HCT116 (cell line): ENCODE measurements around the gene FAM227A. TPM values are rescaled to one million over a fixed set of nuclear protein-coding genes. Genes with fewer than 3 reads are reported as not detected.
"Not testable (repeated sequence)": the region's sequence is repeated elsewhere in the genome, so short reads cannot be mapped to it uniquely, and the experiment has no call there.

Experiments used
- ATAC-seq: fragments of 200-7000 bp; cut with Tn5 transposase; 2 replicates; pipeline ENCODE4 v1.9.1; 2020; ENCODE audit warnings: mild to moderate bottlenecking, moderate library complexity
- BruUV-seq: library from RNA; stranded (reverse); fragments of 400-500 nt; replicated peaks from 2 replicates; lab custom pipeline; 2021; lab: Mats Ljungman, UMichigan
- CTCF ChIA-PET: fragments of 300-600 bp; sonication (Branson Sonifier 250); formaldehyde crosslinking; loops from one replicate; lab custom pipeline; 2021; ENCODE audit warnings: antibody characterized with exemption; lab: Charles Lee
- POLR2A ChIA-PET: fragments of 300-600, 350-600 bp; sonication (Branson Sonifier 250); formaldehyde crosslinking; loops from one replicate; lab custom pipeline; 2021; ENCODE audit warnings: antibody characterized with exemption; lab: Charles Lee
- RAD21 ChIA-PET, 2 experiments: fragments of 300-600 bp; sonication (Branson Sonifier 250); formaldehyde crosslinking; loops; one replicate each; lab custom pipeline; 2023; ENCODE audit warnings: low total read pairs in 2 of 2; ENCODE audit not compliant: uncharacterized antibody in 2 of 2, unreplicated experiment in 2 of 2, low non-redundant PET in 1 of 2; lab: Charles Lee
- DNase-seq: peaks from one replicate; pipeline ENCODE4 v3.0.0-alpha.2; 2010; ENCODE audit warnings: low read depth, low spot score
- H2AFZ ChIP-seq: fragments of 200-600 bp; shearing (Covaris generic), sonication (generic); 2 replicates; pipeline ENCODE4 v1.6.1; 2017; ENCODE audit warnings: low read depth, mixed run types, mixed read lengths, antibody characterized with exemption, low read length; ENCODE audit not compliant: poor library complexity, severe bottlenecking
- H3K27ac ChIP-seq: 2 replicates; pipeline ENCODE4 v1.5.1; 2012; ENCODE audit warnings: low read depth, low read length
- H3K27me3 ChIP-seq: fragments of 200-600 bp; sonication (generic); 2 replicates; pipeline ENCODE4 v1.6.1; 2016; ENCODE audit warnings: mixed run types, low read length, mixed read lengths; ENCODE audit not compliant: insufficient read depth
- H3K36me3 ChIP-seq, 2 experiments: fragments of 200-500 bp in 1 of 2; fragments of 200-600 bp in 1 of 2; sonication (Bioruptor generic) in 1 of 2; sonication (generic) in 1 of 2; 2 replicates each; pipeline versions ENCODE4 v1.5.1 to v1.6.1; 2014 to 2016; ENCODE audit warnings: low read length in 2 of 2, inconsistent platforms in 1 of 2, mixed read lengths in 1 of 2, mixed run types in 1 of 2; ENCODE audit not compliant: insufficient read depth in 2 of 2, control insufficient read depth in 1 of 2
- H3K4me1 ChIP-seq, 2 experiments: fragments of 200-600 bp in 1 of 2; sonication (generic) in 1 of 2; 2 replicates each; pipeline versions ENCODE4 v1.5.1 to v1.6.1; 2012 to 2017; ENCODE audit warnings: low read length in 2 of 2, inconsistent platforms in 1 of 2, mild to moderate bottlenecking in 1 of 2, mixed read lengths in 1 of 2, mixed run types in 1 of 2, moderate library complexity in 1 of 2; ENCODE audit not compliant: insufficient read depth in 2 of 2, control insufficient read depth in 1 of 2
- H3K4me2 ChIP-seq: fragments of 200-600 bp; sonication (generic); 2 replicates; pipeline ENCODE4 v1.6.1; 2017; ENCODE audit warnings: mixed run types, low read length, mixed read lengths
- H3K4me3 ChIP-seq, 2 experiments: fragments of 200-600 bp in 1 of 2; sonication (generic) in 1 of 2; replicated peaks in 1 of 2; 2 replicates each; pipeline ENCODE4 v1.5.1; 2011 to 2016; ENCODE audit warnings: low read length in 2 of 2, control low read depth in 1 of 2, low read depth in 1 of 2, mild to moderate bottlenecking in 1 of 2, mixed read lengths in 1 of 2, mixed run types in 1 of 2
- H3K79me2 ChIP-seq: fragments of 200-600 bp; sonication (generic); 2 replicates; pipeline ENCODE4 v1.6.1; 2017; ENCODE audit warnings: mild to moderate bottlenecking, mixed run types, low read length, moderate library complexity, mixed read lengths; ENCODE audit not compliant: insufficient read depth
- H3K9ac ChIP-seq: fragments of 200-600 bp; sonication (generic); 2 replicates; pipeline ENCODE4 v1.6.1; 2016; ENCODE audit warnings: low read length, mixed read lengths
- H3K9me2 ChIP-seq: fragments of 200-600 bp; sonication (generic), shearing (Covaris generic); 2 replicates; pipeline ENCODE4 v1.6.1; 2017; ENCODE audit warnings: mixed run types, mild to moderate bottlenecking, moderate library complexity; ENCODE audit not compliant: insufficient read depth
- H3K9me3 ChIP-seq, 2 experiments: fragments of 200-500 bp in 1 of 2; fragments of 200-600 bp in 1 of 2; sonication (Bioruptor generic) in 1 of 2; sonication (generic) in 1 of 2; 2 replicates each; pipeline ENCODE4 v1.6.1; 2014 to 2017; ENCODE audit warnings: low read length in 2 of 2, mixed read lengths in 2 of 2, inconsistent platforms in 1 of 2, low read depth in 1 of 2, mild to moderate bottlenecking in 1 of 2, mixed run types in 1 of 2, moderate library complexity in 1 of 2; ENCODE audit not compliant: control insufficient read depth in 1 of 2, insufficient read depth in 1 of 2
- H4K20me1 ChIP-seq: fragments of 200-600 bp; sonication (generic), shearing (Covaris generic); 2 replicates; pipeline ENCODE4 v1.6.1; 2017; ENCODE audit warnings: mixed run types, mild to moderate bottlenecking, moderate library complexity; ENCODE audit not compliant: insufficient read depth
- ATF3 ChIP-seq: IDR thresholded peaks from 2 replicates; pipeline ENCODE4 v1.6.1; 2012
- CBX3 ChIP-seq: IDR thresholded peaks from 2 replicates; pipeline ENCODE4 v1.6.1; 2012; ENCODE audit warnings: low read depth
- CEBPB ChIP-seq: IDR thresholded peaks from 2 replicates; pipeline ENCODE4 v1.6.1; 2012; ENCODE audit warnings: low read depth
- EGR1 ChIP-seq: IDR thresholded peaks from 2 replicates; pipeline ENCODE4 v1.6.1; 2012; ENCODE audit warnings: low read depth
- ELF1 ChIP-seq: IDR thresholded peaks from 2 replicates; pipeline ENCODE4 v1.6.1; 2012; ENCODE audit warnings: low read depth, borderline replicate concordance
- EZH2phosphoT487 ChIP-seq: fragments of 200-600 bp; IDR thresholded peaks from 2 replicates; pipeline ENCODE4 v1.6.1; 2018; ENCODE audit warnings: antibody characterized with exemption, borderline replicate concordance
- JUND ChIP-seq: IDR thresholded peaks from 2 replicates; pipeline ENCODE4 v1.6.1; 2012
- MAX ChIP-seq: IDR thresholded peaks from 2 replicates; pipeline ENCODE4 v1.6.1; 2012
- POLR2A ChIP-seq: IDR thresholded peaks from 2 replicates; pipeline ENCODE4 v1.7.0; 2011; ENCODE audit warnings: borderline replicate concordance; ENCODE audit not compliant: insufficient read depth, insufficient read length; ENCODE audit errors: extremely low read depth
- POLR2AphosphoS5 ChIP-seq: IDR thresholded peaks from 2 replicates; pipeline ENCODE4 v1.6.1; 2011; ENCODE audit warnings: mild to moderate bottlenecking, low read depth, low read length, moderate library complexity
- RAD21 ChIP-seq: IDR thresholded peaks from 2 replicates; pipeline ENCODE4 v1.6.1; 2012; ENCODE audit warnings: low read depth, mild to moderate bottlenecking
- SIN3A ChIP-seq: IDR thresholded peaks from 2 replicates; pipeline ENCODE4 v1.6.1; 2012; ENCODE audit warnings: low read depth
- SP1 ChIP-seq: IDR thresholded peaks from 2 replicates; pipeline ENCODE4 v1.6.1; 2012; ENCODE audit warnings: low read depth
- SRF ChIP-seq: IDR thresholded peaks from 2 replicates; pipeline ENCODE4 v1.6.1; 2012; ENCODE audit warnings: low read depth
- TCF7L2 ChIP-seq: IDR thresholded peaks from 2 replicates; pipeline ENCODE4 v1.7.0; 2011; ENCODE audit warnings: borderline replicate concordance, inconsistent platforms; ENCODE audit not compliant: insufficient read depth, insufficient read length; ENCODE audit errors: extremely low read depth
- YY1 ChIP-seq: IDR thresholded peaks from 2 replicates; pipeline ENCODE4 v1.6.1; 2011; ENCODE audit warnings: low read length, low read depth, moderate library complexity, mild to moderate bottlenecking; ENCODE audit not compliant: insufficient replicate concordance; ENCODE audit errors: extremely low read depth
- ZBTB33 ChIP-seq: IDR thresholded peaks from 2 replicates; pipeline ENCODE4 v1.6.1; 2011; ENCODE audit warnings: mild to moderate bottlenecking, low read length, moderate library complexity; ENCODE audit not compliant: insufficient replicate concordance; ENCODE audit errors: extremely low read depth
- ZFX ChIP-seq: fragments of 450-650 bp; IDR thresholded peaks from 2 replicates; pipeline ENCODE4 v1.6.1; 2017
- ZNF274 ChIP-seq: fragments of 200-500 bp; sonication (Bioruptor generic); IDR thresholded peaks from 2 replicates; pipeline ENCODE4 v1.6.1; 2014; ENCODE audit warnings: mild to moderate bottlenecking, low read depth, low read length, inconsistent platforms
- intact Hi-C: fragments of 100-400 bp; cut with micrococcal nuclease; formaldehyde crosslinking; loops from 2 replicates; pipeline ENCODE4 v1.10.0; 2022
- total RNA-seq: library from RNA; stranded (reverse); gene quantifications from one replicate; pipeline ENCODE4 v1.2.1, GENCODE V29; 2021; ENCODE audit not compliant: unreplicated experiment

The FAM227A gene
- total RNA-seq, 1 experiment from 2014 or later, result 3.9 TPM

- TF ChIP-seq ATF3, result no peak
- TF ChIP-seq ELF1, result no peak
- no peak for TF ChIP-seq EGR1
- no peak for TF ChIP-seq CBX3
- no peak for TF ChIP-seq SP1
- TF ChIP-seq SRF, result no peak
Measured at GRCh38 chr22:38618682-38619081, 37.5 kb downstream of the FAM227A start (continued).

- Histone ChIP-seq H3K79me2 (no peaks in the 10 kb centered on the region), H2AFZ (no peak overlapping the region), H3K9me2 (no peaks in the 10 kb centered on the region), H3K4me3 (no peak overlapping the region), H4K20me1 (no peaks in the 10 kb centered on the region), H3K9ac (no peak overlapping the region), H3K4me1 (peaks cover 0 to 21% of the 10 kb centered on the region in 2 experiments; a peak in 3 of 4 replicates), H3K4me2 (no peak overlapping the region), H3K27me3 (no peaks in the 10 kb centered on the region), H3K36me3 (peaks cover 0 to 4% of the 10 kb centered on the region in 2 experiments; a peak in 2 of 4 replicates), H3K27ac (no peak overlapping the region), H3K9me3 (peaks cover 3 to 6% of the 10 kb centered on the region in 2 experiments; a peak in 1 of 4 replicates)
- ChIA-PET RAD21 (no interaction called here), CTCF (no interaction called here), POLR2A (no interaction called here)
- ATAC-seq (no peak), DNase-seq (no peak)
- intact Hi-C loops, result no loop called here
- TF ChIP-seq POLR2AphosphoS5, result no peak
- no peak for TF ChIP-seq CBX3
- no peak for TF ChIP-seq CEBPB
- no peak for TF ChIP-seq SIN3A
- no peak for TF ChIP-seq JUND
- TF ChIP-seq MAX, result no peak
- TF ChIP-seq POLR2A, result no peak
- no peak for TF ChIP-seq ZBTB33
- no peak for TF ChIP-seq SP1
- no peak for TF ChIP-seq EZH2phosphoT487
- TF ChIP-seq TCF7L2, result no peak
- TF ChIP-seq YY1, result no peak
- TF ChIP-seq RAD21, result no peak
- no peak for TF ChIP-seq SRF
- no peak for TF ChIP-seq ATF3
- no peak for TF ChIP-seq ZFX
- TF ChIP-seq ELF1, result no peak
- TF ChIP-seq ZNF274, result no peak
- BruUV-seq, result no TSS peak
Measured at GRCh38 chr22:38618258-38618657, 37.9 kb downstream of the FAM227A start.

- BruUV-seq, H3K9me2 ChIP-seq, H2AFZ ChIP-seq, CTCF ChIA-PET, POLR2A ChIA-PET, intact Hi-C loops, RAD21 ChIA-PET, ATAC-seq, H3K27me3 ChIP-seq, H4K20me1 ChIP-seq, H3K9me3 ChIP-seq, H3K36me3 ChIP-seq, H3K27ac ChIP-seq, H3K9ac ChIP-seq, H3K79me2 ChIP-seq, H3K4me3 ChIP-seq, DNase-seq: not testable (repeated sequence)
- H3K4me1 ChIP-seq, result peaks cover 0 to 18% of the 10 kb centered on the region in 2 experiments; a peak in 3 of 4 replicates
- H3K4me2 ChIP-seq, result peak overlapping the region; percentile 13; the same call in 1 of the 2 replicates
Measured at GRCh38 chr22:38615064-38615405, 41.2 kb downstream of the FAM227A start.
